Measurements from ENCODE around the gene OR52A5.

The OR52A5 gene

GRCh38 chr11:5115339-5115738 is 22.8 kb downstream of the OR52A5 start:
- DNase-seq (ENCODE audit: low spot score), result no peak

GRCh38 chr11:5107285-5107684 is 30.9 kb downstream of the OR52A5 start:
- DNase-seq (ENCODE audit: low spot score), result no peak

GRCh38 chr11:5103066-5103465 is 35.1 kb downstream of the OR52A5 start:
- DNase-seq (ENCODE audit: low spot score), result no peak

GRCh38 chr11:5102246-5102645 is 35.9 kb downstream of the OR52A5 start:
- DNase-seq (ENCODE audit: low spot score), result no peak

GRCh38 chr11:5096011-5096410 is 42.1 kb downstream of the OR52A5 start:
- DNase-seq (ENCODE audit: low spot score), result no peak

- DNase-seq (ENCODE audit: low spot score), result no peak
Measured at GRCh38 chr11:5092821-5093585, 45.2 kb downstream of the OR52A5 start.

GRCh38 chr11:5090668-5091067 is 47.5 kb downstream of the OR52A5 start:
- no peak for DNase-seq (ENCODE audit: low spot score)

- no peak for DNase-seq (ENCODE audit: low spot score)
Measured at GRCh38 chr11:5088556-5088955, 49.6 kb downstream of the OR52A5 start.

GRCh38 chr11:5083602-5084001 is 54.6 kb downstream of the OR52A5 start:
- no peak for DNase-seq (ENCODE audit: low spot score)

GRCh38 chr11:5081405-5081804 is 56.8 kb downstream of the OR52A5 start:
- no peak for DNase-seq (ENCODE audit: low spot score)

Data from D341Med (cell line).